Putamen (tissue), 1 donor: ENCODE results near the gene CCDC191.

Experiments used
- DNase-seq: peaks from one replicate; pipeline ENCODE4 v3.0.0-alpha.2; 2016; ENCODE audit warnings: low spot score

The CCDC191 gene

GRCh38 chr3:114060906-114061655 lies 4.8 kb upstream of the CCDC191 start:
- DNase-seq = no peak

- DNase-seq = no peak
Observed at GRCh38 chr3:114058646-114059045, 2.3 kb upstream of the CCDC191 start.

GRCh38 chr3:114057011-114057347 lies 653 bp upstream of the CCDC191 start:
- DNase-seq = no peak

- DNase-seq = no peak
Observed at GRCh38 chr3:114052216-114052615, 4.1 kb downstream of the CCDC191 start.

- DNase-seq = no peak
Observed at GRCh38 chr3:114043205-114043604, 13.1 kb downstream of the CCDC191 start.

GRCh38 chr3:114035896-114036295 lies 20.4 kb downstream of the CCDC191 start:
- no peak for DNase-seq

GRCh38 chr3:114034787-114035545 lies 21.4 kb downstream of the CCDC191 start:
- DNase-seq = no peak

GRCh38 chr3:114034211-114034610 lies 22.1 kb downstream of the CCDC191 start:
- DNase-seq = no peak

GRCh38 chr3:114033721-114034120 lies 22.6 kb downstream of the CCDC191 start:
- DNase-seq = no peak

GRCh38 chr3:114026331-114026730 lies 30.0 kb downstream of the CCDC191 start:
- DNase-seq = peak; percentile 43

- DNase-seq = no peak
Observed at GRCh38 chr3:114025451-114025850, 30.9 kb downstream of the CCDC191 start.

- peak; percentile 82 for DNase-seq
Observed at GRCh38 chr3:114022145-114022802, 34.1 kb downstream of the CCDC191 start.

GRCh38 chr3:114020907-114021306 lies 35.4 kb downstream of the CCDC191 start:
- DNase-seq = no peak

- no peak for DNase-seq
Observed at GRCh38 chr3:114019486-114019885, 36.8 kb downstream of the CCDC191 start.

GRCh38 chr3:114014211-114014610 lies 42.1 kb downstream of the CCDC191 start:
- no peak for DNase-seq

GRCh38 chr3:114011059-114011797 lies 45.1 kb downstream of the CCDC191 start:
- DNase-seq = no peak

- no peak for DNase-seq
Observed at GRCh38 chr3:114005481-114005880, 50.8 kb downstream of the CCDC191 start.

- no peak for DNase-seq
Observed at GRCh38 chr3:113985541-113985940, 70.8 kb downstream of the CCDC191 start.

- no peak for DNase-seq
Observed at GRCh38 chr3:113983544-113983943, 72.8 kb downstream of the CCDC191 start.

- DNase-seq = no peak
Observed at GRCh38 chr3:113981803-113982202, 74.5 kb downstream of the CCDC191 start.

- DNase-seq = no peak
Observed at GRCh38 chr3:113979916-113980315, 76.4 kb downstream of the CCDC191 start.

- no peak for DNase-seq
Observed at GRCh38 chr3:113977822-113978221, 78.5 kb downstream of the CCDC191 start.
